HS-5 (cell line): Measurements from ENCODE around the gene ADAMTS4.

ENCODE experiments used
- DNase-seq: peaks from one replicate; pipeline ENCODE4 v3.0.0-alpha.2; 2012; ENCODE audit warnings: low read depth

ADAMTS4 gene

GRCh38 chr1:161219078-161219892 is 20.4 kb upstream of the ADAMTS4 start:
- DNase-seq, result no peak

- no peak for DNase-seq
Observed at GRCh38 chr1:161218301-161219077, 19.6 kb upstream of the ADAMTS4 start.

GRCh38 chr1:161217831-161218230 is 19.0 kb upstream of the ADAMTS4 start:
- DNase-seq, result no peak

- peak; percentile 88 for DNase-seq
Observed at GRCh38 chr1:161216945-161217712, 18.3 kb upstream of the ADAMTS4 start.

GRCh38 chr1:161215076-161215475 is 16.2 kb upstream of the ADAMTS4 start, which contains the start of gene FCER1G:
TSS of gene FCER1G (plus strand) at chr1:161215295. CDS start at chr1:161215322, 27 bp downstream.
- no peak for DNase-seq

GRCh38 chr1:161214369-161214768 is 15.5 kb upstream of the ADAMTS4 start:
- DNase-seq, result no peak

- DNase-seq, result no peak
Observed at GRCh38 chr1:161209790-161210409, 11.0 kb upstream of the ADAMTS4 start.

- no peak for DNase-seq
Observed at GRCh38 chr1:161207173-161207572, 8.3 kb upstream of the ADAMTS4 start.

- DNase-seq, result no peak
Observed at GRCh38 chr1:161206411-161207140, 7.7 kb upstream of the ADAMTS4 start.

GRCh38 chr1:161201836-161202712 is 3.2 kb upstream of the ADAMTS4 start, which contains the start of gene NDUFS2:
TSS of gene NDUFS2 (plus strand) at chr1:161202367. CDS start at chr1:161202386, 19 bp downstream.
- DNase-seq, result peak; percentile 94

GRCh38 chr1:161200992-161201835 is 2.4 kb upstream of the ADAMTS4 start:
- DNase-seq, result peak; percentile 80

- DNase-seq, result no peak
Observed at GRCh38 chr1:161200421-161200991, 1.7 kb upstream of the ADAMTS4 start.

- DNase-seq, result no peak
Observed at GRCh38 chr1:161199506-161200139, 769 bp upstream of the ADAMTS4 start.

GRCh38 chr1:161198194-161198896 is 509 bp downstream of the ADAMTS4 start:
- no peak for DNase-seq

- no peak for DNase-seq
Observed at GRCh38 chr1:161197560-161198193, 1.2 kb downstream of the ADAMTS4 start.

- DNase-seq, result no peak
Observed at GRCh38 chr1:161196521-161197451, 2.1 kb downstream of the ADAMTS4 start.
